ENCODE results near the gene ILKAP. TPM values are rescaled to one million over a fixed set of nuclear protein-coding genes. Genes with fewer than 3 reads are reported as not detected.

The ILKAP gene
- total RNA-seq, 1 donor from 2014 or later = 20.7 TPM

GRCh38 chr2:238166391-238167343 is 36.8 kb downstream of the ILKAP start:
- peak; percentile 72 for DNase-seq (ENCODE audit: low read depth)

- DNase-seq (ENCODE audit: low read depth) = no peak
Measured at GRCh38 chr2:238165288-238165921, 38.1 kb downstream of the ILKAP start.

- DNase-seq (ENCODE audit: low read depth) = no peak
Measured at GRCh38 chr2:238164906-238165287, 38.6 kb downstream of the ILKAP start.

- DNase-seq (ENCODE audit: low read depth) = no peak
Measured at GRCh38 chr2:238163481-238164198, 39.9 kb downstream of the ILKAP start.

- peak; percentile 57 for DNase-seq (ENCODE audit: low read depth)
Measured at GRCh38 chr2:238162846-238163441, 40.6 kb downstream of the ILKAP start.

- DNase-seq (ENCODE audit: low read depth) = no peak
Measured at GRCh38 chr2:238162251-238162845, 41.1 kb downstream of the ILKAP start.

- DNase-seq (ENCODE audit: low read depth) = no peak
Measured at GRCh38 chr2:238161291-238162051, 42.0 kb downstream of the ILKAP start.

GRCh38 chr2:238160206-238161129 is 43.0 kb downstream of the ILKAP start:
- no peak for DNase-seq (ENCODE audit: low read depth)

GRCh38 chr2:238159661-238160205 is 43.8 kb downstream of the ILKAP start:
- no peak for DNase-seq (ENCODE audit: low read depth)

- DNase-seq (ENCODE audit: low read depth) = no peak
Measured at GRCh38 chr2:238159071-238159539, 44.4 kb downstream of the ILKAP start.

GRCh38 chr2:238158509-238159070 is 44.9 kb downstream of the ILKAP start, which contains the start of gene ERFE:
Gene ERFE, plus strand, starts transcription at chr2:238158970. Its CDS starts 38 bp downstream, at chr2:238159008.
- no peak for DNase-seq (ENCODE audit: low read depth)

GRCh38 chr2:238158018-238158508 is 45.4 kb downstream of the ILKAP start:
- no peak for DNase-seq (ENCODE audit: low read depth)

GRCh38 chr2:238157506-238158017 is 45.9 kb downstream of the ILKAP start:
- DNase-seq (ENCODE audit: low read depth) = no peak

- DNase-seq (ENCODE audit: low read depth) = peak; percentile 39
Measured at GRCh38 chr2:238155761-238156694, 47.5 kb downstream of the ILKAP start.

GRCh38 chr2:238155051-238155760 is 48.3 kb downstream of the ILKAP start:
- DNase-seq (ENCODE audit: low read depth) = peak; percentile 96

GRCh38 chr2:238154570-238154969 is 48.9 kb downstream of the ILKAP start:
- no peak for DNase-seq (ENCODE audit: low read depth)
